HL-60/S4 treated with retinoic acid at 250 ng/mL for 4 days and 3 days (cell line): ENCODE measurements around the gene IPCEF1.
"Not testable (repeated sequence)": the region's sequence is repeated elsewhere in the genome, so short reads cannot be mapped to it uniquely, and the experiment has no call there.

Experiments
- in situ Hi-C: fragments of 300-500 bp; cut with MboI; formaldehyde crosslinking; loops from 2 replicates; pipeline ENCODE4 v1.7.0; 2022; ENCODE audit warnings: low sequenced_read_pairs

Gene IPCEF1

DNA sequence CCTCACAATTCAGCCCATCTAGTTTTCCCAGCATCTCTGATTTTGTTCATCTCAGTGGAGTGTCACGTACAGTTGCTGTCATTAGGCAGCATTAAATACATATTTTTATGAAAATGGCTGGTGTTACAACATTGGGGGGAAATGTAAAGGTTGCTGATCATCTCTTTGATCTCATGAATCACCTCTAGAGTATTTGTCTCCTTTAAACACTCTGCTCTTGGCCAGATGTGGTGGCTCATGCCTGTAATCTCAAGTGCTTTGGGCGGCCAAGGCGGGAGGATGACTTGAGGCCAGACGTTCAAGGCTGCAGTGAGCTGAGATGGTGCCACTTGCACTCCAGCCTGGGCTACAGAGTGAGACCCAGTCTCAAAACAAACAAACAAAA is 128.1 kb downstream of the IPCEF1 start:
- in situ Hi-C loops: no loop called here

DNA sequence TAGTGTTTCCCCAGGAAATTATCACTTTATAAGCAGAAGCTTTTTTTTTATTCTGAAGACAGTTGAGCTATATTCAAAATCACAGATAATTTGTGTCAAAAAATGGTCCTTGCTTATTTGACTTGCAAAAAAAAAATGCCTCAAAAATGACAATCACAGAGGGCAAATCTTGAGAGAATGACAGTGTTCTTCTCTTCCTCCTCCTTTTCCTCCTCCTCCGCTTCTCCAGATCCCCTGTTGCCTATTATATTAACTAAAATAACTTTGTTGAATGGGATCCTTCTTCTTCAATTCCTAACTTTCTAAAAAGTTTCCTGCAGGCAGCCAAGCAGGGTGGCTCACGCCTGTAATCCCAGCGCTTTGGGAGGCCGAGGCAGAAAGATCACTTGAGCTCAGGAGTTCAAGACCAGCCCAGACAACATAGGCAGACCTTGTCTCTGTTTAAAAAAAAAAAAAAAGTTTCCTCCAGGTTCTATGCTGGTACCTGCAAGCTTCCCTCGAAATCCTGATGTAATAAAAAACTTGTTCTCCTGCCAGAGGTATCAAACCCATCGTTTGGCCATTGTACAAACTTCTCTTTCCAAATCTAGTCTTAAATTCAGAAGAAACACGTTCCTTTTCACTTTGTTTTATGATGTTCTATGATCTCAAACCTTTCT is 128.6 kb downstream of the IPCEF1 start:
- in situ Hi-C loops: no loop called here

GRCh38 chr6:154226461-154226860 is 130.1 kb downstream of the IPCEF1 start:
- in situ Hi-C loops: no loop called here

DNA sequence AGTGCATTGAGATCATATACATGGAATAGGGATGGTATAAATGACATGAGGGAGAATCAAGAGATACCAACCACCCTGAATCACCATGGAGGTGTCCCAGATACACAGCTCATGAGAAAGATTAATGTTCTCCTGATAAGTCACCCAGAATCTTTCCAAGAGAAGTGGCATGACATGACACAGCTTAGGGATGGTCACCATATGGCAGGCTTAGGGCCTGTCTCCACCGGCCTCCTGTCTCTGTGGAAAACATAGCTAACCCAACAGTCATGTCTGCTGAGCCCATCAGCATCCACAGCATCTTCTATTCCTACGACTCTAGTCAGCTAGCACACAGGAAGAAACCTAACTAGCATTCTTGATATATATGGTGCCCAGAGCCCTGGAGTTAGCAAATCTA is 133.3 kb downstream of the IPCEF1 start:
- in situ Hi-C loops: no loop called here

DNA sequence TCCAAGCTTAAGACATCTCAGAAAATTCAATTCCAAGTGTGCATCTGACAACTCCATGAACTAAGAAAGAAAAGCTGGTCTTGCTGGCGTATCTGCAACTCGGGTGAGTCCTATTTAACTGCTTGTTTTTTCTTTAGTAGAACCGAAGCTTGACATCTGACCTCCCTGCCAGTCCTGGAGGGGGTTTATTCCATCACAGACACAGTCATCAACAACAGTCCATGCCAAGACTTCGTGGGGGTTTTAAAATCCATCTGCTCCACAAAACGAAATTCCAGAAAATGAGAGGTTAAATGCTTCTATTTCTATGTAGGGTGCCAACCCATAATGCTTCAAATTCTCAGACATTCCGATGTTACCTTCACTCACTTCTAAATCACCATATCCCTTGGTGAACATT is 133.9 kb downstream of the IPCEF1 start:
- in situ Hi-C loops: no loop called here

DNA sequence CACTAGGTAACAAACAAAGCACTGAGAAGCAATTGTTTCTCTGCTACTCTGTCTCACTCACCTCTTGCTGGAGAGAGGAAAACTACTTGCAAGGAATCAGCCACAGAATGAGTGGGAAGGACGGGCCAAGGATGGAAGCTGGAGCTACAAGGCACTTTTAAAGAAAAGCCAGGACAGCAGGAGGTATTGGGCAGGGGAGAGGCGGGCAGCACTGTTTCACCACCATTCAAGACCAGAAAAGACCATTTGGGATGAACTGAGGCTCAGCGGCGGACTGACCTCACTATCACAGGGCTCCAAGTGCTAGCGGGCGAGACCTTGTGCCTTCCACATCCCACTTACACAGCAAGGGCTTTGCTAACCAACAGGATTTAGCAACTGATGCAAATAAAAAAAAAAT is 137.4 kb downstream of the IPCEF1 start:
- in situ Hi-C loops: no loop called here

DNA sequence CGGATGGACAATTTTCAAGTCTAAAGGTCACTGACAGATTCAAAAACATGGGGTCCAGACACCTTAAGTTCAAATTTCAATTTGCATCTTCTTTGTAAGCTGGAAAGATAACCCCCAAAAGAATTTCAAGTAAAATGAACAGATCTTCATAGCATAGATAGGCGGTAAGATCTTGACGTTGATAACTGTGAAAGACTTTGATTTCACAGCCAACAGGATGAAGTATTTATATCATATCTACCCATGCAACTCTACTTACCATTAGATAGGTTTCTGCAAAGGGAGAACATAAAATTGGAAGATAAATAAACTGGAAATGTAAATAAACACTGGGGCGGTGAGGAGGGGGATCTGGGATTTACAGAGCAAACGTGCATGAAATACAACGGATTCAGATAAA is 137.8 kb downstream of the IPCEF1 start:
- in situ Hi-C loops: no loop called here

GRCh38 chr6:154218301-154218700 is 138.3 kb downstream of the IPCEF1 start:
- in situ Hi-C loops: no loop called here

DNA sequence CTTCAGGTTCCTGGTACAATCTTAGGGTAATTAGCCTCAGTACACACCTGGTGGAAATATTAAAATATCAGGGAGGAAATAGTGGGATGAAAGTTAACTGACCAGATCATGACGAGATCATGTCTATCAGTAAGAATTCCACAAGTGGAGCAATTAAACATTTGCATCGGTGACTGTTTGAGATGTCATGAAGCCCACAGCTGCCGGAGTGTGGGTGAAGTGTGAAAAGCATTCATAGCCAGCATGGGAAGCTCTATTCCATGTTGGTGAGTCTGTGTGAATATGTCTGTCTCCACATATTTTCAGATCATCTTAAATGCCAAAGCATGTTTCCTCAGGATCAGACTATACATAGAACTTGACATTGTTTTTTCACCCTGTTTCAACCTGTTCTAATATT is 142.8 kb downstream of the IPCEF1 start:
- in situ Hi-C loops: no loop called here

DNA sequence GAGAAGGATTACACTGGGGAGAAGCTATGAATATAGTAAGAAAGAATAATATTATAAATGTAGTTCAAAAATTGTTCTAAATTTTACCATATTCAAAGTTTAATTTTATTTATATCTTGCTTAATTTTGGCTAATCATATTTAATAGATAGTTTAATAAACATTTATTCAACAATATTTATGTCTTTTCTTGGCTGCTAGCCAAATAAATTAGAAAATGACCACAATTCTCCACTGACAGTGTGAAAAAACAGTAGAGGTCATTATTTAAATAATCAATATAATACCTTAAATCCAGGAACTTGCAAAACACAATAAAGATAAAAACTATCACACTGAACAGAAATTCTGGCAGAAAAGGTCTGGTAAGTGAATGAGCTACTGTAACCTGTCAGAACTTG is 145.9 kb downstream of the IPCEF1 start:
- in situ Hi-C loops: no loop called here

DNA sequence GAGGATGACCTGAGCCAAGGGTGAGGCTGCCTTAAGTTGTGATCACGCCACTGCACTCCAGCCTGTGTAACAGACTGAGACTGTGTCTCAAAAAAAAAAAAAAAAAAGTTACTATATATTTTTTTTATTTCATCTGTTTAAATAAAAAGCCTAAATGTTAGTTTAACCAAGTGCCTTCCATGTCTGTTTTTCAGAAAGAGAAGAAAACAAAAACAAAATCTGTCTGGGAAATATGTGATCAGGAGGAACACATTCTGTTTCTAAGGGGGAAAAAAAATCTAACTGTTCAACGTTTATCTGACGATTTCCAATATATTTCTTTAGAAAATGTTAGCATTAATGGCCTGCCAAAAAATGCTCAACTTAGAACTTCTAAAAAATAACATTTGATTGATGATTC is 147.0 kb downstream of the IPCEF1 start:
- in situ Hi-C loops: no loop called here

GRCh38 chr6:154206996-154207395 is 149.6 kb downstream of the IPCEF1 start:
- in situ Hi-C loops: no loop called here

DNA sequence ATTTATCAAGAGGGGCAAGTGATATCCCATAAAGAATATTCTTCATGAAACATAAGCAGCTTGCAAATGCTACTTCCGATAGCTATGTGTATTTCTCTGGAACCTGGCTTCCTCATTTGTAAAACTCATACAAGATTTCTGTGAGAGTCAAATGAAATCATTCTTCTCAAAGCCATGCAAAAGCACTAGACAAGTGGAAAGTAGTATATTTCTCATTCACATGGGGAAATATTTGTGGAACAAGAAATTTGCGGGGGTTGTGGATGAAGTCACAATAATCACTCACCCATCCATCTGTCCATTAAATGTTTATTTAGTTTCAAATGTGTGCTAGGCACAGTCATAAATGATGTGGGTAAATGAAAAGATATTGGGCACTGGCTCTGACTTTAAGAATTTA is 150.5 kb downstream of the IPCEF1 start:
- in situ Hi-C loops: no loop called here

DNA sequence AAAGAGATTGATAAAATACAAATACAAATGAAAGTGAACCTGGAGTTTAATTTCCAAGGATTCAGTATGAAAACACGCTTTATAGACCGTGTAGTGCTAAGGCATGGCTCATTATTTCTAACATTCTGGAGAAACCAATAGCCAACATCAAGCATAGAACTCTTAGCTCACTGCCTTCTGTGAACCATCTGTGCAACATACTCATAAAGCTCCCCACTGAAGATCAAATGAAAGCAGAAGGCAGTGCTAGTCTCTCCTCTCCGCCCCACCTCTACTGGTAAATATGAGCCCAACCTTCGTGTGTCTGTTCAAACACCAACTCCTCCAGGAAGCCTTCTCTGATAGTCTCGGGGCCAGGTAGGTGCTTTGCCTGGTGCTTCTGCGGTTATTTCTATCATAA is 153.6 kb downstream of the IPCEF1 start:
- in situ Hi-C loops: no loop called here

- in situ Hi-C loops: no loop called here
Measured at GRCh38 chr6:154202339-154202738, 154.3 kb downstream of the IPCEF1 start.

DNA sequence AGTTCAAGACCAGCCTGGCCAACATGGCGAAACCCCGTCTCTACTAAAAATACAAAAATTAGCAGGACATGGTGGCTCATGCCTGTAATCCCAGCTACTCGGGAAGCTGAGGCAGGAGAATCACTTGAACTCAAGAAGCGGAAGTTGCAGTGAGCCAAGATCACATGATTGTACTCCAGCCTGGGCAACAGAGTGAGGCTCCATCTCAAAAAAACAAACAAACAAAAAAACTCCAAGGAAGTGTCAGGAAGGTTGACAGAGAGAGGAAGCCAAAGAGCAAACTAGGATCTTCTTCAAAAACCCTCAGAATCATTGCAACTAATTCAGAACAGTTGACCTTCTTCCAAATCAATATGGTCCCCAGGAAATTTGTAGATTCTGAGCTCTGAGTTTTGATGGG is 154.9 kb downstream of the IPCEF1 start:
- in situ Hi-C loops: not testable (repeated sequence)

- in situ Hi-C loops: no loop called here
Measured at GRCh38 chr6:154197196-154197860, 159.3 kb downstream of the IPCEF1 start.

- in situ Hi-C loops: no loop called here
Measured at GRCh38 chr6:154196333-154196885, 160.2 kb downstream of the IPCEF1 start.

GRCh38 chr6:154187714-154188113 is 168.9 kb downstream of the IPCEF1 start:
- in situ Hi-C loops: no loop called here

DNA sequence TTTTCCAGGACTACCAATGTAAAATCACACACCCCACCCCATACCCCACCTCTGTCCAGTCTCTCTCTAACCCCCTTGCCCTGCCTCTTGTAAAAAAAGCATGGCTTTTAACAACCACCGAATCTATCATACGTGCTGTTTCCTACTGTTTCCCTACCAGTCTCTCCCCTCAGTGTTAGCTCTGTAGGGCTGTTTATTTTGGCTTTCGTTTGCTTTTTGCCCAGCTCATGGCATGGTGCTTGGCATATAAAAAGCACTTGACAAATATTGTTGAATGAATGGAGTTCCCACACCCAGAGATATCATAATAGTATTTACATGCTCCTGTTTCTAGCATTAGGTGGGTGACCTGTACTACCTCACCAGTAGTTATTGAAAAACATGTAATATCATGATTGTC is 169.4 kb downstream of the IPCEF1 start:
- in situ Hi-C loops: no loop called here

GRCh38 chr6:154179434-154179833 is 177.2 kb downstream of the IPCEF1 start:
- in situ Hi-C loops: no loop called here

GRCh38 chr6:154172393-154172792 is 184.2 kb downstream of the IPCEF1 start:
- in situ Hi-C loops: not testable (repeated sequence)

GRCh38 chr6:154170106-154170505 is 186.5 kb downstream of the IPCEF1 start:
- in situ Hi-C loops: no loop called here
